ENCODE results near the gene CDR2. TPM values are rescaled to one million over a fixed set of nuclear protein-coding genes. Genes with fewer than 3 reads are reported as not detected.

Gene CDR2
- total RNA-seq, 1 donor from 2014 or later, result 57.6 TPM

GRCh38 chr16:22321340-22322001 lies 52.9 kb downstream of the CDR2 start:
- Histone ChIP-seq H3K9ac (ENCODE audit: low read length) (no peak overlapping the region), H3K9me3 (ENCODE audit: insufficient read depth, low read depth, low read length) (no peaks in the 10 kb centered on the region), H3K27me3 (ENCODE audit: insufficient read depth, low read length) (no peaks in the 10 kb centered on the region), H3K4me2 (ENCODE audit: low read length) (no peak overlapping the region), H3K4me3 (ENCODE audit: insufficient read depth, low read depth, low read length) (no peak overlapping the region), H3K79me2 (ENCODE audit: insufficient read depth, low read length) (peaks cover 5% of the 10 kb centered on the region), H3K4me1 (ENCODE audit: insufficient read depth, low read length) (no peaks in the 10 kb centered on the region), H2AFZ (ENCODE audit: low read depth, low read length) (no peak overlapping the region), H3K36me3 (ENCODE audit: insufficient read depth, low read length) (peaks cover 2% of the 10 kb centered on the region), H3K27ac (ENCODE audit: low read depth, low read length) (no peak overlapping the region), H4K20me1 (ENCODE audit: insufficient read depth, low read length) (peaks cover 32% of the 10 kb centered on the region)
- Mint-ChIP-seq H3K4me1 (ENCODE audit: low read depth, unreplicated experiment) (no peaks in the 10 kb centered on the region), H3K27ac (ENCODE audit: unreplicated experiment) (no peak overlapping the region), H3K9me3 (ENCODE audit: unreplicated experiment) (no peaks in the 10 kb centered on the region), H3K4me3 (ENCODE audit: unreplicated experiment) (no peak overlapping the region), H3K27me3 (ENCODE audit: low read depth, unreplicated experiment) (no peaks in the 10 kb centered on the region), H3K36me3 (ENCODE audit: low read depth, unreplicated experiment) (peaks cover 8% of the 10 kb centered on the region)
- DNase-seq (ENCODE audit: low read depth) (peak; percentile 35), FAIRE-seq (peak; percentile 88)
- no peak for TF ChIP-seq EZH2 (IDR thresholded peaks at IDR 0.05; ENCODE audit: insufficient read depth, low read length)
- TF ChIP-seq, protein P1, sequence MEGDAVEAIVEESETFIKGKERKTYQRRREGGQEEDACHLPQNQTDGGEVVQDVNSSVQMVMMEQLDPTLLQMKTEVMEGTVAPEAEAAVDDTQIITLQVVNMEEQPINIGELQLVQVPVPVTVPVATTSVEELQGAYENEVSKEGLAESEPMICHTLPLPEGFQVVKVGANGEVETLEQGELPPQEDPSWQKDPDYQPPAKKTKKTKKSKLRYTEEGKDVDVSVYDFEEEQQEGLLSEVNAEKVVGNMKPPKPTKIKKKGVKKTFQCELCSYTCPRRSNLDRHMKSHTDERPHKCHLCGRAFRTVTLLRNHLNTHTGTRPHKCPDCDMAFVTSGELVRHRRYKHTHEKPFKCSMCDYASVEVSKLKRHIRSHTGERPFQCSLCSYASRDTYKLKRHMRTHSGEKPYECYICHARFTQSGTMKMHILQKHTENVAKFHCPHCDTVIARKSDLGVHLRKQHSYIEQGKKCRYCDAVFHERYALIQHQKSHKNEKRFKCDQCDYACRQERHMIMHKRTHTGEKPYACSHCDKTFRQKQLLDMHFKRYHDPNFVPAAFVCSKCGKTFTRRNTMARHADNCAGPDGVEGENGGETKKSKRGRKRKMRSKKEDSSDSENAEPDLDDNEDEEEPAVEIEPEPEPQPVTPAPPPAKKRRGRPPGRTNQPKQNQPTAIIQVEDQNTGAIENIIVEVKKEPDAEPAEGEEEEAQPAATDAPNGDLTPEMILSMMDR (IDR thresholded peaks at IDR 0.05; ENCODE audit: insufficient read depth, low read depth, low read length), result peak; percentile 96

DNA sequence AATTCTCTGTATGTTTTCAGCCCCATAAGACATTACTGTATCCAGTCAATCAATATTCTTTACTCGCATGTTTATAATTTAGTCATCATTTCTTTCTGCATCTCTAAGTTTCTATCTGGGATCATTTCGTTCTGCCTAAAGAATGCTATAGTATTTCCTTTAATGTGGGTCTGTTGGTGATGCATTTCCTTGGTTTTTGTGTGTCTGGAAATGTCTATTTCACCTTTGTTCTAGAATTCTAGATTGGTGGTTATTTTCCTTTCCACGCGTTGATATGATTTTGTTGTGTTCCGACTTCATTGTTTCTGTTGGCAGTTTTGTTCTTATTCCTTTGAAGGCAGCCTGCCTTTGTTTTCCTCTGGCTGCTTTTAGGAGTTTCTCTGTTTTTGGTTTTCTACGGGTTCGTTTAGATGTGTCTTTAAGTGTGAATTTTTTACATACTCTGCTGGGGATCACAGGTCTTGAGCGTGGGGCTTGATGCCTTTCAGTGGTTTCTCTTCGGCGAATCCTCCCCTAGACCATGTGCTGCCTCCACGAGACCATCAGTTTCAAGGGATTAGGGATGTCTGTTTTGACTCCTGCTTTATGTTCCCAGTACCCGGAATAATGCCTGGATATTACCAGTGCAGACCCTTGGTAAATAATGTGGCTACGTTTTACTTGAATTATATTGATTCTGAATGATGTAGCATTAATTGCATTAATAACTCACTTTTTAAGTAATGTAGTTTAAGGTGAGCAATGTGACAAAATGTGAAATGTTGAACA lies 53.7 kb downstream of the CDR2 start:
- H3K36me3 Mint-ChIP-seq (ENCODE audit: low read depth, unreplicated experiment), result peaks cover 9% of the 10 kb centered on the region

More for the DNA sequence above, 53.7 kb downstream of the CDR2 start:
- H3K27ac Mint-ChIP-seq (ENCODE audit: unreplicated experiment), result no peak overlapping the region
- Histone ChIP-seq H3K9ac (ENCODE audit: low read length) (no peak overlapping the region), H3K4me3 (ENCODE audit: insufficient read depth, low read depth, low read length) (no peak overlapping the region), H3K27me3 (ENCODE audit: insufficient read depth, low read length) (no peaks in the 10 kb centered on the region), H3K4me2 (ENCODE audit: low read length) (no peak overlapping the region), H3K9me3 (ENCODE audit: insufficient read depth, low read depth, low read length) (no peaks in the 10 kb centered on the region), H3K4me1 (ENCODE audit: insufficient read depth, low read length) (no peaks in the 10 kb centered on the region), H3K36me3 (ENCODE audit: insufficient read depth, low read length) (no peaks in the 10 kb centered on the region), H3K27ac (ENCODE audit: low read depth, low read length) (no peak overlapping the region), H2AFZ (ENCODE audit: low read depth, low read length) (no peak overlapping the region), H4K20me1 (ENCODE audit: insufficient read depth, low read length) (peaks cover 32% of the 10 kb centered on the region), H3K79me2 (ENCODE audit: insufficient read depth, low read length) (peaks cover 5% of the 10 kb centered on the region)
- no peak for FAIRE-seq
- TF ChIP-seq, protein P1 (IDR thresholded peaks at IDR 0.05; ENCODE audit: insufficient read depth, low read depth, low read length), result no peak
- no peak for TF ChIP-seq EZH2 (IDR thresholded peaks at IDR 0.05; ENCODE audit: insufficient read depth, low read length)
- no peaks in the 10 kb centered on the region for H3K27me3 Mint-ChIP-seq (ENCODE audit: low read depth, unreplicated experiment)
- DNase-seq (ENCODE audit: low read depth), result no peak
- H3K4me3 Mint-ChIP-seq (ENCODE audit: unreplicated experiment), result no peak overlapping the region
- H3K4me1 Mint-ChIP-seq (ENCODE audit: low read depth, unreplicated experiment), result no peaks in the 10 kb centered on the region
- no peaks in the 10 kb centered on the region for H3K9me3 Mint-ChIP-seq (ENCODE audit: unreplicated experiment)

Data from astrocyte (in vitro differentiated cells and primary cell).